ENCODE results near the gene STX1A.

The STX1A gene

DNA sequence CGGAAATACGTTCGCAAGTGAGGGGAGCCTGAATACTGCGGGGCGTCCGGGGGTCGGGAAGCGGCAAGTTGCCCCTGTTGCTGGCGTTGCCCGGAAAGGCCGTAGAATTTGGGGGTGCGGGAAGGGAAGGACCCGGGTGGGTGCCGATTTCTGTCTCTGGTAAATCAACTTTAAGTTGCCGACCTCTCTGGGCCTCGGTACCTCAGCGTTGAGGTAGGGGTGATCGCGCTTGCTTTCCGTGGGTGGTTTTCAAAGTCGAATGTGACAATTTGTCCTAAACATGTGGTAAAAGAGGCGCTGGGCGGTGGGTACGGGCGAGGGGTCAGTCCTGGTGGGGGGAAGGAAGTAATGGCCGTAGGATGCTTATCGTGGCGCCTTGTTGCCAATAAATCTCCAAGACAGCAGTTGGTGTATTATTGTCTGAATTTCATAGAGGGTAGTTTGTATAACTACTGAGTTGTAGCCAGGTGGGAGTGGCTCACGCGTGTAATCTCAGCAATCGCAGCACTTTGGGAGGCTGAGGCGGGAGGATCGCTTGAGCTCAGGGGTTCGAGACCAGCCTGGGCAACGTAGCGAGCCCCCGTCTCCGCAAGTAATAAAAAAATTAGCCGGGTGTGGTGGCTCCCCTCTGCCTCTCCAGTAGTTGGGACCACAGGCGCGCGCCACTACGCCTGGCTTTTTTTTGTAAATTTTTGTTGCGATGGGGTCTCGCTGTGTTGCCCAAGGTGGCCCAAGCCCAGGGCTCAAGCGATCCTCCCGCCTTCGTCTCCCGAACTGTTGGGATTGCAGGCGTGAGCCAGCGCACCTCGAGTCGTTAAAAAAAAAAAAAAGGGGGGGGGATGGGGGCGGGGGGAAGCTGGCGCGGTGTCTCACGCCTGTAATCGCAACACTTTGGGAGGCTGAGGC, 35.4 kb downstream of the STX1A start:
- DNase-seq (ENCODE audit: low read depth), result peak; percentile 20
- TF ChIP-seq, protein P1, sequence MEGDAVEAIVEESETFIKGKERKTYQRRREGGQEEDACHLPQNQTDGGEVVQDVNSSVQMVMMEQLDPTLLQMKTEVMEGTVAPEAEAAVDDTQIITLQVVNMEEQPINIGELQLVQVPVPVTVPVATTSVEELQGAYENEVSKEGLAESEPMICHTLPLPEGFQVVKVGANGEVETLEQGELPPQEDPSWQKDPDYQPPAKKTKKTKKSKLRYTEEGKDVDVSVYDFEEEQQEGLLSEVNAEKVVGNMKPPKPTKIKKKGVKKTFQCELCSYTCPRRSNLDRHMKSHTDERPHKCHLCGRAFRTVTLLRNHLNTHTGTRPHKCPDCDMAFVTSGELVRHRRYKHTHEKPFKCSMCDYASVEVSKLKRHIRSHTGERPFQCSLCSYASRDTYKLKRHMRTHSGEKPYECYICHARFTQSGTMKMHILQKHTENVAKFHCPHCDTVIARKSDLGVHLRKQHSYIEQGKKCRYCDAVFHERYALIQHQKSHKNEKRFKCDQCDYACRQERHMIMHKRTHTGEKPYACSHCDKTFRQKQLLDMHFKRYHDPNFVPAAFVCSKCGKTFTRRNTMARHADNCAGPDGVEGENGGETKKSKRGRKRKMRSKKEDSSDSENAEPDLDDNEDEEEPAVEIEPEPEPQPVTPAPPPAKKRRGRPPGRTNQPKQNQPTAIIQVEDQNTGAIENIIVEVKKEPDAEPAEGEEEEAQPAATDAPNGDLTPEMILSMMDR (conservative IDR thresholded peaks at IDR 0.05; ENCODE audit: control insufficient read depth, insufficient read depth, low read depth, low read length), result no peak
- peak overlapping the region; percentile 99 for H3K4me3 ChIP-seq (ENCODE audit: control insufficient read depth, low read depth, low read length)

DNA sequence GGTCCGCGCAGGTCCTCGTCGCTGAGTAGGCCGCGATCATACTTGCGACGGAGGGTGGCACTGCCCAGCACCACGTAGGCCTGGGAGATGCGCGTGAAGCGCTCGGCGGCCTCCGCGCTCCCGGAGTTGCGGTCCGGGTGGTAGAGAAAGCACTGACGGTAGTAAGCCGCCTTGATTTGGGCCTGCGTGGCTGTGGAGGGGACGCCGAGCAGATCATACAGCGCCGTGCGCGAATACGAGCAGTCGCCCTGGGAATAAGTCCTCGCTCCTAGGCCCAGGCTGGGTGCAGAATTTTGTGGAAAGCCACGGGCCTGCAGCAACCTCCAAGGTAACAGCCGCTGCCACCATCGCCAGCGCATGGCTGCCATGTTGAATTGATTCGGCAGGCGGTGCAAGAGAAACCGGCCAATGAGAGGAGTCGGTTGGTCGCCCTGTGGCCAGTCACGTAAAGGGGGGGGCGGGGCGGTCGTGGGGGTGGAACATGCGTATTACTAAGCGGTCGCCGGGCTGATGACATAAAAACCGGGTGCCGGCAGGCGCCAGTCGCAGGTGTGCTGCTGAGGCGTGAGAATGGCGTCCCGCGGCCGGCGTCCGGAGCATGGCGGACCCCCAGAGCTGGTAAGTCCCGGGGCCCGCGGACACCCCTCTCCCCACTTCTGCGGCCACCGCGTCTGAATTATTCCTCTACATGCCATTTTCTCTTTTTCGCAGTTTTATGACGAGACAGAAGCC, 36.2 kb downstream of the STX1A start, which contains the start of the genes BUD23 and DNAJC30:
Gene BUD23, plus strand, starts transcription at position 542 of the 732 bp plus-strand sequence. Its CDS starts 29 bp downstream, at position 571.
Gene DNAJC30, minus strand, starts transcription at position 398 of the 732 bp plus-strand sequence. Its CDS starts 30 bp downstream, at position 368.
- TF ChIP-seq, protein P1 (conservative IDR thresholded peaks at IDR 0.05; ENCODE audit: control insufficient read depth, insufficient read depth, low read depth, low read length), result no peak
- DNase-seq (ENCODE audit: low read depth), result peak; percentile 93
- H3K4me3 ChIP-seq (ENCODE audit: control insufficient read depth, low read depth, low read length), result peak within 1 kb of the TSS; percentile 99

DNA sequence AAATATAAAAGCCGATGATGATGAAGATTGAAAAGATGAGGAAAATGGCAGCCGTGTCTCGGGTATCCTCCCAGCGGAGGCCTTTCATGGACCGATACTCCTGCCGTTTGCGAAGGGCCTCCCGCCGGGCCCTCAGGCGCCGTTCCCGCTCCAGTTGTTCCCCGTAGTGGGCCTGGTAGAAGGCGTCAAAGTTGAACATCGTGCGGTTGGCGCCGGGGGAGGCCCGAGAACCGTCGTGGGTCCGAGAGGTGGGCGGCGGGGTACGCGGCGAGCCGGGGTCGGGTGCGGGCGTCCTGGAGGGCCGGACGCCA, 36.8 kb downstream of the STX1A start:
- DNase-seq (ENCODE audit: low read depth), result no peak
- TF ChIP-seq, protein P1 (conservative IDR thresholded peaks at IDR 0.05; ENCODE audit: control insufficient read depth, insufficient read depth, low read depth, low read length), result no peak

DNA sequence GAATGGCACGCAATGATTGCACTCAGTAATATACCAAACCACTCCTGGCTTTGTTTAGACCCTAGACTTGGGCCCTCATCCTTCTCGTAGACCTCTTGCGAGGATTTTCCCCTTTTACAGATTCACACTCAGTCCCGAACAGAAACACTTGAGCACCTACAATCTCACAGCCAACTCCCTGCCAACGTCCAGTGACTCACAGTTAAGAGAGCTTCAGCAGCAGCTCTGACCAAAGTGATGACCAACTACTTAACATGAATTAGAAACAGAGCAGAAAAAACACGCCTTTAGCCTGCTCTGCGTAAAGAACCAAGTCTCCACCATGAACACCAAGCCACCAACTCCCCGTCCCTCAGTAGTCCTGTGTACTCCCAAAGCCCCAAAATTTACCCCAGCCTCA, 38.4 kb downstream of the STX1A start:
- peak; percentile 59 for DNase-seq (ENCODE audit: low read depth)
- no peak overlapping the region for H3K4me3 ChIP-seq (ENCODE audit: control insufficient read depth, low read depth, low read length)
- TF ChIP-seq, protein P1 (conservative IDR thresholded peaks at IDR 0.05; ENCODE audit: control insufficient read depth, insufficient read depth, low read depth, low read length), result no peak

More for the DNA sequence above, 36.8 kb downstream of the STX1A start:
- H3K4me3 ChIP-seq (ENCODE audit: control insufficient read depth, low read depth, low read length), result peak overlapping the region; percentile 99

DNA sequence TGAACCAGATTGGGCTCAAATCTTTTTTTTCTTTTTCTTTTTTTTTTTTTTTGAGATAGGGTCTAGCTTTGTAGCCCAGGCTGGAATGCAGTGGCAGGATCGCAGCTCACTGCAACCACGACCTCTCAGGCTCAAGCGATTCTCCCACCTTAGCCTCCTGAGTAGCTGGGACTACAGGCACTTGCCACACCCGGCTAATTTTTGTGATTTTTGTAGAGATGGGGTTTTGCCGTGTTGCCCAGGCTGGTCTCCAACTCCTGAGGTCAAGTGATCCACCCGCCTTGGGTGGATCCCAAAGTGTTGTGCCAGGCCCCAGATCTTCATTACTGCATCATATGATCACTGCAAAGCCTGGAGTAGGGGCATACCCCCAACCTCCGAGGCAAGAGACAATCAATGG, 39.0 kb downstream of the STX1A start:
- TF ChIP-seq, protein P1 (conservative IDR thresholded peaks at IDR 0.05; ENCODE audit: control insufficient read depth, insufficient read depth, low read depth, low read length), result no peak
- no peak for DNase-seq (ENCODE audit: low read depth)
- H3K4me3 ChIP-seq (ENCODE audit: control insufficient read depth, low read depth, low read length), result no peak overlapping the region

DNA sequence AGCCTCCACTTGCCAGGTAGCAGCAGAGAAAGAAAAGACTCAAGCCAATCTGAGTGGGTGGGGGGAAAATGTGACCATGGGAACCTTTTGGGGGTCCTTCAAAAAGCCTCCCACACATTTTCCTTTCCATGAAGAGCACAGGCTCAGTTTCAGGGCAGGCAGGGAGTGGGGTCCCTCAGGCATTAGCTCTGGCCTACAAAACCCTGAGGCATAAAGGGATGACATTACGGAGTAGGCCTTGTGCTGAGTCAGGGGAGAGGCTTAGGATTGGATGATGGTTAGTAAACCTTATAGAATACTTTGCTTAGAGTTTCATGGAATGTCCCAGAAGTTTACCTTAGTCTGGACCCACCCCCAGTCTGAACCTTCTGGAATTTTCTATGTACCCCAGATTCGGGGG, 39.8 kb downstream of the STX1A start:
- TF ChIP-seq, protein P1 (conservative IDR thresholded peaks at IDR 0.05; ENCODE audit: control insufficient read depth, insufficient read depth, low read depth, low read length), result no peak
- H3K4me3 ChIP-seq (ENCODE audit: control insufficient read depth, low read depth, low read length), result no peak overlapping the region
- no peak for DNase-seq (ENCODE audit: low read depth)

Data from fibroblast of mammary gland (primary cell).